Activated B cell treated with CpG ODN at 0.5 μM for 24 hours (primary cell): ENCODE measurements around the gene IFI27L1. TPM values are rescaled to one million over a fixed set of nuclear protein-coding genes. Genes with fewer than 3 reads are reported as not detected.
A peak's percentile ranks its signal among the peaks of the same experiment; 100 is the strongest.

Source experiments
- ATAC-seq: fragments of 200-7000 bp; cut with Tn5 transposase; one replicate; pipeline ENCODE4 v1.10.0; 2021; ENCODE audit warnings: low read depth, mild to moderate bottlenecking, moderate library complexity
- CTCF ChIA-PET: fragments of 350-600 bp; sonication (Branson Sonifier 250); formaldehyde crosslinking; loops from one replicate; lab custom pipeline; 2021; ENCODE audit warnings: antibody characterized with exemption; lab: Charles Lee
- POLR2A ChIA-PET: fragments of 350-600 bp; sonication (Branson Sonifier 250); formaldehyde crosslinking; loops from one replicate; lab custom pipeline; 2021; ENCODE audit warnings: antibody characterized with exemption; lab: Charles Lee
- DNase-seq: peaks from one replicate; pipeline ENCODE4 v3.0.0; 2022
- H3K27ac Mint-ChIP-seq: one replicate; pipeline ENCODE4 v1.8.0; 2020; ENCODE audit warnings: mixed read lengths
- H3K27me3 Mint-ChIP-seq: one replicate; pipeline ENCODE4 v1.8.0; 2021; ENCODE audit warnings: mixed read lengths
- H3K36me3 Mint-ChIP-seq: one replicate; pipeline ENCODE4 v1.8.0; 2021; ENCODE audit warnings: low read depth, mixed read lengths
- H3K4me1 Mint-ChIP-seq: one replicate; pipeline ENCODE4 v1.8.0; 2021; ENCODE audit warnings: mixed read lengths
- H3K4me3 Mint-ChIP-seq: one replicate; pipeline ENCODE4 v1.8.0; 2020; ENCODE audit warnings: mild to moderate bottlenecking, mixed read lengths
- H3K9me3 Mint-ChIP-seq: one replicate; pipeline ENCODE4 v1.8.0; 2020; ENCODE audit warnings: mixed read lengths
- CTCF ChIP-seq: fragments of 200-600 bp; IDR thresholded peaks from one replicate; pipeline ENCODE4 v1.8.0; 2022; ENCODE audit warnings: antibody characterized with exemption, mild to moderate bottlenecking
- intact Hi-C: fragments of 100-400 bp; cut with micrococcal nuclease; formaldehyde crosslinking; loops from one replicate; pipeline ENCODE4 v1.15.1; 2024
- total RNA-seq: library from RNA; stranded (reverse); gene quantifications from 2 replicates; pipeline ENCODE4 v1.2.3, GENCODE V29; 2022

Gene IFI27L1
- total RNA-seq, 1 donor from 2014 or later, result 9.2 TPM

DNA sequence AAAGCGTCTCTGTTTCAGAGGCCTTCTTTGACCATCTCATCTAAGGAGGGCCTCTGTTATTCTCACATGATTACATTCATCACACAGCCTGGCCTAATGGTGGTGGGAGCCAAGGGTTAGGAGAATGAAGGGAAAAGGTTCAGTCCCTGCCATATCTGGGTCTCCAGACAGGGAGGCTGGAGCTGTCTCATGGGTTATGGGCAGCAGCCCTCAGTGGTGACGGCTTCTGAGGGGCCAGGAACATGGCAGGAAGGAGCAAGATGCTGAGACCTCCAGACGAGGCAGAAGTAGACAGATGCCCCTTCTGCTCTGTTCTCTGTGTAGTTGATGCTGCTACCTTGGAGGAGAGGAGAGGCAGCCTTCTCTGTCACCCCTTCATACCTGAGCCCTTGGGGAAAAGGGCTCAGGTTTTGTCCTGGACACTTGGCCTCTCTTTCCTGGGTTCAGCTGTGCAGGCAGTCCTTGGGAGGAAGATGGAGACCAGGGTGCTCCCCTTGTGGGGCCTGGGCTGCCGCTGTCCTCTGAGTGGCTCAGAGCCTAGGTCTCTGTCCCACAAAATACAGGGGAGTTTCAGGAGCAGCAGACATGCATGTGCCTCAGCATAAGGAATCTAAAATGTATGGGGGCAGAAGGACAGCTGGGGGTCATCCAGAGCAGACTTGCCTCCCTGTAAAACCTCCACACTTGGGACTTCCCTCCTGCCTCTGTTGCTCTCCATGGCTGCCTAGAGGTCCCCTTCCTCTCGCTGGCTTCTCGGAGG lies 44.7 kb downstream of the IFI27L1 start:
- ChIA-PET POLR2A (interaction anchor here (0.6 kb wide), 1 partner anchor 92 kb away, joined by 3 read pairs; no protein-coding TSS in a partner anchor), CTCF (no interaction called here)
- intact Hi-C loops, result no loop called here
- peaks cover 17% of the 10 kb centered on the region for H3K4me1 Mint-ChIP-seq
- peaks cover 13% of the 10 kb centered on the region for H3K36me3 Mint-ChIP-seq
- ATAC-seq, result no peak
- peaks cover 4% of the 10 kb centered on the region for H3K27me3 Mint-ChIP-seq
- H3K27ac Mint-ChIP-seq, result no peak overlapping the region
- H3K9me3 Mint-ChIP-seq, result peaks cover 7% of the 10 kb centered on the region
- no peak for DNase-seq
- H3K4me3 Mint-ChIP-seq, result no peak overlapping the region
- no peak for TF ChIP-seq CTCF

DNA sequence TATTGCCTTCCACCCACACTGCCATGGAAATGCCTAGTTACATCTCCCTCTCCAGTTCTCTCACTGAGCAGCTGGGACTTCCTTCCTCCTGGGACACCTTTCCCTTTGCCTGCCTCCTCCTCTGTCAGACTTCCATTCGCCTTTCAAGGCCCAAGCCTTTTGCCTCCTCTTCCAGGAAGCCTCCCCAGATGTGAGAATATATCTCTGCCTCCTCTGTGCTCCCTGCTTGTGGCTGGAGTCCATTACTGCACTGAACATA lies 45.2 kb downstream of the IFI27L1 start:
- peaks cover 3% of the 10 kb centered on the region for H3K27me3 Mint-ChIP-seq
- CTCF ChIA-PET, result interaction anchor here (2.7 kb wide), 1 partner anchor 11 kb away, joined by 12 read pairs; no protein-coding TSS in a partner anchor
- no peak for TF ChIP-seq CTCF
- intact Hi-C loops, result no loop called here
- no peak overlapping the region for H3K27ac Mint-ChIP-seq
- no peak for DNase-seq
- POLR2A ChIA-PET, result no interaction called here
- peaks cover 13% of the 10 kb centered on the region for H3K36me3 Mint-ChIP-seq
- H3K9me3 Mint-ChIP-seq, result peaks cover 4% of the 10 kb centered on the region
- peaks cover 17% of the 10 kb centered on the region for H3K4me1 Mint-ChIP-seq
- ATAC-seq, result no peak
- no peak overlapping the region for H3K4me3 Mint-ChIP-seq

DNA sequence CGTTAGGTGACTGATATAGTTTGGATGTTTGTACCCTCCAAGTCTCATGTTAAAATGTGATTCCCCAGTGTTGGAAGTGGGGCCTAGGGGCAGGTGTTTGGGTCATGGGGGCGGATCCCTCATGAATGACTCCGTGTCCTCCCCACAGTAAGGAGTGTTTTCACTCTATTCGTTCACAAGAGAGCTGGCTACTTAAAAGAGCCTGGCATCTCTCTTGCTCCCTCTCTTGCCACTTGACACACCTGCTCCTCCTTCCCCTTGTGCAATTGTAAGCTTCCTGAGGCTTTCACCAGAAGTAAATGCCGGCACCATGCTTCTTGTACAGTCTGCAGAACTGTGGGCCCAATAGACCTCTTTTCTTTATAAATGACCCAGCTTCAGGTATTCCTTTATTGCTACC lies 45.7 kb downstream of the IFI27L1 start:
- no peak for TF ChIP-seq CTCF
- intact Hi-C loops, result no loop called here
- no peak for ATAC-seq
- Mint-ChIP-seq H3K27ac (no peak overlapping the region), H3K27me3 (peaks cover under 1% of the 10 kb centered on the region), H3K9me3 (no peaks in the 10 kb centered on the region), H3K4me3 (no peak overlapping the region), H3K4me1 (peaks cover 17% of the 10 kb centered on the region), H3K36me3 (peaks cover 13% of the 10 kb centered on the region)
- ChIA-PET POLR2A (no interaction called here), CTCF (interaction anchor here (2.7 kb wide), 1 partner anchor 11 kb away, joined by 12 read pairs; no protein-coding TSS in a partner anchor)
- no peak for DNase-seq

DNA sequence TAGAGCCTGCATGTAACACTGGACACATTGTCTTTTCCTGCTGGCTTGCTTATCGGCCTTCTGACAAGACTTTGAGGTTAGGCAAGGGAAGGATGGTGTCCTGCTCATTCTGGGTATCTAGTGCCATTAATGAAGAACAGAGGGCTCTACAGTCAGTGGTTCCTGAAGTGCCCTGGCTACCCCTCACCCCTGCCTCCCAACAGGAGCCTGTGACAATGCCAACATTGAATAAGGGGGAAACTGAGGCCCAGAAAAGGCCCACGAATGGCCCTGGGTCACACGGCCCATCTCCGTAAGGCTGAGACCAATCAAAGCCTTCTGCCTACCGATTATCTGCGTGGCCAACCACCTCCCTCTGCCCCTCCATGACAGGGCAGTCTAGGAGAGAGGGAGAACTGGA lies 46.2 kb downstream of the IFI27L1 start:
- H3K27me3 Mint-ChIP-seq, result peaks cover 3% of the 10 kb centered on the region
- no peak overlapping the region for H3K4me3 Mint-ChIP-seq
- TF ChIP-seq CTCF, result no peak
- no peaks in the 10 kb centered on the region for H3K9me3 Mint-ChIP-seq
- peaks cover 19% of the 10 kb centered on the region for H3K4me1 Mint-ChIP-seq
- no peak overlapping the region for H3K27ac Mint-ChIP-seq
- ATAC-seq, result no peak
- intact Hi-C loops, result no loop called here
- peaks cover 13% of the 10 kb centered on the region for H3K36me3 Mint-ChIP-seq
- DNase-seq, result no peak
- ChIA-PET CTCF (interaction anchor here (2.7 kb wide), 1 partner anchor 10 kb away, joined by 12 read pairs; no protein-coding TSS in a partner anchor), POLR2A (interaction anchor here (2.0 kb wide), 1 partner anchor 46 kb away, joined by 5 read pairs; the partner anchor contains the start of genes DDX24 and IFI27L1)

DNA sequence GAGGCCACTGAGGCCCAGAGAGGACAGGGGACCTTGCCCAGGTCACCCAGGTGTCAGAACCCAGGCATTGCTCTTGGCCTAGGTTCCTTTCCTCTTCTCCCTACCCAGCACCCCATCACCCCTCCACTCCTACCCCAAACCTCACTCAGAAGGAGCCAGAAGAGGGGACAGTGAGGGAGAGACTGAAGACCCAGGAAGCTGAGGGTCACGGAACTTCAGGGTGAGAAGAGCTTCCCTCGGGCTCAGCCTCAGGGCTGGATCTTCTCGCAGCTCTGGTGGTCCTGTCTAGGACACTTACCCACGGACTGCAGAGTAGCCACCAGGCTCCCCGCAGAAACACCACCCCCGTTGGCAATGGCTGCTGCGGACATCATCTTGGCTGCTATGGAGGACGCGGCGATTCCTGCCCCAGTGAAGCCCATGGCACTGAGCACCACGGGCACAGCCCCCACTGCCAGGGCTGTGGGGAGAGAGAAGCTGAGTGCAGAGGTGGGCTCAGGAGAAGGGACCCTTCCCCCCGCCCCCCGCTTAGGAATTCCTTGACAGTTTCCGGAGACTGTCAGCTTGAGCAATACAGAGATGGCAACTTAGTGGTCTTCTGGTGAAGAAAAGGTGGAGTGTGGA lies 47.2 kb downstream of the IFI27L1 start:
- no peak for DNase-seq
- Mint-ChIP-seq H3K27ac (peak overlapping the region; percentile 41), H3K9me3 (no peaks in the 10 kb centered on the region), H3K36me3 (peaks cover 13% of the 10 kb centered on the region), H3K4me3 (peak overlapping the region; percentile 88), H3K27me3 (peaks cover 3% of the 10 kb centered on the region), H3K4me1 (peaks cover 19% of the 10 kb centered on the region)
- no peak for ATAC-seq
- ChIA-PET POLR2A (interaction anchor here (0.5 to 2.0 kb wide), 3 partner anchors 47 to 131 kb away, joined by 3 to 5 read pairs (median 5); partner anchors contain the start of genes CCDC197, DDX24 and IFI27L1), CTCF (interaction anchor here (0.8 to 2.7 kb wide), 4 partner anchors 9 to 189 kb away, joined by 3 to 12 read pairs (median 4); partner anchors contain the start of genes DDX24 and IFI27L1)
- intact Hi-C loops, result no loop called here
- TF ChIP-seq CTCF, result no peak
